IMR-90 (cell line): ENCODE measurements around the gene DBNL. TPM values are rescaled to one million over a fixed set of nuclear protein-coding genes. Genes with fewer than 3 reads are reported as not detected.

ENCODE experiments used
- ATAC-seq: fragments of 200-7000 bp; cut with Tn5 transposase; 2 replicates; pipeline ENCODE4 v1.9.1; 2020; ENCODE audit warnings: low read depth, mild to moderate bottlenecking, moderate library complexity
- BruUV-seq: library from RNA; stranded (reverse); fragments of 400-500 nt; replicated peaks from 2 replicates; lab custom pipeline; 2021; lab: Mats Ljungman, UMichigan
- CTCF ChIA-PET: fragments of 300-600 bp; formaldehyde crosslinking; extraction: SDS; loops from one replicate; lab custom pipeline; 2021; ENCODE audit warnings: antibody characterized with exemption; lab: Yijun Ruan, JAX
- POLR2A ChIA-PET: fragments of 300-600 bp; sonication (Branson Sonifier 250); formaldehyde crosslinking; loops from one replicate; lab custom pipeline; 2022; ENCODE audit warnings: antibody characterized with exemption; ENCODE audit not compliant: unreplicated experiment; lab: Charles Lee
- DNase-seq: peaks from one replicate; pipeline ENCODE4 v3.0.0; 2013
- H2AFZ ChIP-seq: replicated peaks from 2 replicates; pipeline ENCODE3; 2013; ENCODE audit warnings: low read length, mild to moderate bottlenecking; ENCODE audit not compliant: poor library complexity
- H2AK5ac ChIP-seq: 2 replicates; pipeline ENCODE4 v1.6.1; 2013; ENCODE audit warnings: low read depth, low read length, inconsistent platforms
- H2AK9ac ChIP-seq: replicated peaks from 2 replicates; pipeline ENCODE3; 2013; ENCODE audit warnings: mild to moderate bottlenecking, low read depth, low read length, moderate library complexity; ENCODE audit not compliant: poor library complexity
- H2BK120ac ChIP-seq: 2 replicates; pipeline ENCODE4 v1.6.1; 2013; ENCODE audit warnings: low read depth, low read length, inconsistent platforms
- H2BK15ac ChIP-seq: 3 replicates; pipeline ENCODE4 v1.6.1; 2013; ENCODE audit warnings: low read depth, low read length, inconsistent platforms
- H2BK20ac ChIP-seq: 2 replicates; pipeline ENCODE4 v1.6.1; 2013; ENCODE audit warnings: low read depth, mild to moderate bottlenecking, inconsistent platforms, low read length, moderate library complexity
- H2BK5ac ChIP-seq: 2 replicates; pipeline ENCODE4 v1.6.1; 2013; ENCODE audit warnings: mild to moderate bottlenecking, low read depth, low read length, inconsistent platforms; ENCODE audit not compliant: poor library complexity, severe bottlenecking
- H3K14ac ChIP-seq: replicated peaks from 2 replicates; pipeline ENCODE4 v1.6.1; 2013; ENCODE audit warnings: low read depth, low read length, inconsistent platforms
- H3K18ac ChIP-seq: 2 replicates; pipeline ENCODE4 v1.6.1; 2013; ENCODE audit warnings: low read depth, low read length, control low read depth
- H3K23ac ChIP-seq: 2 replicates; pipeline ENCODE4 v1.6.1; 2013; ENCODE audit warnings: low read depth, low read length, inconsistent platforms
- H3K27ac ChIP-seq: 2 replicates; pipeline ENCODE4 v1.5.1; 2013; ENCODE audit warnings: mild to moderate bottlenecking, control low read depth, low read length; ENCODE audit not compliant: insufficient read depth
- H3K27me3 ChIP-seq: 2 replicates; pipeline ENCODE4 v1.6.1; 2013; ENCODE audit warnings: low read length; ENCODE audit not compliant: control insufficient read depth, insufficient read depth
- H3K36me3 ChIP-seq: 2 replicates; pipeline ENCODE4 v1.6.1; 2013; ENCODE audit warnings: low read length, mixed read lengths; ENCODE audit not compliant: control insufficient read depth, insufficient read depth
- H3K4ac ChIP-seq: 2 replicates; pipeline ENCODE4 v1.6.1; 2013; ENCODE audit warnings: low read depth, low read length, inconsistent platforms
- H3K4me1 ChIP-seq: 2 replicates; pipeline ENCODE4 v1.6.1; 2013; ENCODE audit warnings: low read length, mixed read lengths; ENCODE audit not compliant: control insufficient read depth, insufficient read depth
- H3K4me2 ChIP-seq: 2 replicates; pipeline ENCODE4 v1.6.1; 2013; ENCODE audit warnings: low read depth, mild to moderate bottlenecking, control low read depth, low read length, moderate library complexity
- H3K4me3 ChIP-seq: 2 replicates; pipeline ENCODE4 v1.5.1; 2013; ENCODE audit warnings: low read depth, mild to moderate bottlenecking, control low read depth, low read length, moderate library complexity; ENCODE audit not compliant: insufficient read depth
- H3K56ac ChIP-seq: 2 replicates; pipeline ENCODE4 v1.6.1; 2013; ENCODE audit warnings: low read length, inconsistent platforms; ENCODE audit not compliant: insufficient read depth; ENCODE audit errors: extremely low read depth
- H3K79me1 ChIP-seq, 2 experiments: 2 replicates each; pipeline ENCODE4 v1.6.1; 2013; ENCODE audit warnings: low read length in 2 of 2, inconsistent platforms in 1 of 2, low read depth in 1 of 2
- H3K9ac ChIP-seq: 2 replicates; pipeline ENCODE4 v1.6.1; 2013; ENCODE audit warnings: low read depth, low read length, control low read depth
- H3K9me1 ChIP-seq: 2 replicates; pipeline ENCODE4 v1.6.1; 2013; ENCODE audit warnings: low read length, inconsistent platforms; ENCODE audit not compliant: insufficient read depth
- H3K9me3 ChIP-seq: 2 replicates; pipeline ENCODE4 v1.6.1; 2013; ENCODE audit warnings: low read length; ENCODE audit not compliant: control insufficient read depth, insufficient read depth
- H4K20me1 ChIP-seq: 2 replicates; pipeline ENCODE4 v1.6.1; 2013; ENCODE audit warnings: low read length, inconsistent platforms; ENCODE audit not compliant: insufficient read depth
- H4K5ac ChIP-seq: 2 replicates; pipeline ENCODE4 v1.6.1; 2013; ENCODE audit warnings: mild to moderate bottlenecking, low read depth, low read length, control low read depth
- H4K8ac ChIP-seq, 2 experiments: 2 replicates each; pipeline ENCODE4 v1.6.1; 2013; ENCODE audit warnings: low read depth in 2 of 2, low read length in 2 of 2, control low read depth in 1 of 2, inconsistent platforms in 1 of 2
- H4K91ac ChIP-seq: 2 replicates; pipeline ENCODE4 v1.6.1; 2013; ENCODE audit warnings: low read depth, low read length, inconsistent platforms; ENCODE audit not compliant: insufficient read depth
- CHD1 ChIP-seq: IDR thresholded peaks from 2 replicates; pipeline ENCODE4 v1.6.1; 2012; ENCODE audit warnings: low read depth, low read length, improper control_type of control experiment
- MAFK ChIP-seq: IDR thresholded peaks from 2 replicates; pipeline ENCODE4 v1.6.1; 2012; ENCODE audit warnings: low read depth, low read length, improper control_type of control experiment
- NFE2L2 ChIP-seq: fragments of 150-350 bp; IDR thresholded peaks from 2 replicates; pipeline ENCODE4 v1.6.1; 2016; ENCODE audit warnings: low read depth, mild to moderate bottlenecking, low read length
- RCOR1 ChIP-seq: IDR thresholded peaks from 2 replicates; pipeline ENCODE4 v1.6.1; 2012; ENCODE audit warnings: mild to moderate bottlenecking, low read length, improper control_type of control experiment; ENCODE audit not compliant: insufficient replicate concordance
- SMC3 ChIP-seq: fragments of 150-350 bp; IDR thresholded peaks from 2 replicates; pipeline ENCODE4 v1.6.1; 2016; ENCODE audit warnings: low read depth, mild to moderate bottlenecking, antibody characterized with exemption, low read length, moderate library complexity
- WGBS, 2 experiments: methylation state at CpG; one replicate each; pipeline versions ENCODE4 v1.1.5 to v1.1.7; 2013; ENCODE audit warnings: missing lambda C conversion rate in 2 of 2; ENCODE audit not compliant: insufficient read length in 1 of 2; ENCODE audit errors: extremely low coverage in 2 of 2; 5-methylcytosine and 5-hydroxymethylcytosine counted together
- dilution Hi-C: fragments of 300-500 bp; cut with HindIII; formaldehyde crosslinking; loops from one replicate; pipeline ENCODE4 v1.14.3; 2018; ENCODE audit warnings: low sequenced_read_pairs; ENCODE audit not compliant: unreplicated experiment
- in situ Hi-C: fragments of 300-500 bp; cut with MboI; formaldehyde crosslinking; loops from 3 replicates; pipeline ENCODE4 v1.14.3; 2019; ENCODE audit warnings: low sequenced_read_pairs, inconsistent platforms, mixed read lengths
- intact Hi-C: fragments of 100-400 bp; cut with micrococcal nuclease; formaldehyde crosslinking; loops from 2 replicates; pipeline ENCODE4 v1.10.0; 2022
- polyA plus RNA-seq, 3 experiments: library from polyadenylated mRNA; depleted of rRNA; stranded (reverse); fragments of >200 nt; gene quantifications; 2 replicates each; pipeline ENCODE4 v1.2.3, GENCODE V29; 2012; ENCODE audit warnings: low replicate concordance in 1 of 3
- total RNA-seq: library from RNA; depleted of rRNA; stranded (reverse); fragments of >200 nt; gene quantifications from 2 replicates; pipeline ENCODE4 v1.2.3, GENCODE V29; 2012
- TF ChIP-seq, protein P1 (sequence below): fragments of 150-350 bp; IDR thresholded peaks from 2 replicates; pipeline ENCODE4 v1.6.1; 2017; ENCODE audit warnings: mild to moderate bottlenecking, antibody characterized with exemption, low read length, low read depth

DBNL gene
- total and polyA plus RNA-seq, 2 of the 4 experiments (the other 2 are of a cell fraction): 157 to 179 TPM

- in situ Hi-C loops (no loop called here), dilution Hi-C loops (no loop called here), intact Hi-C loops (no loop called here)
- TF ChIP-seq, protein P1, sequence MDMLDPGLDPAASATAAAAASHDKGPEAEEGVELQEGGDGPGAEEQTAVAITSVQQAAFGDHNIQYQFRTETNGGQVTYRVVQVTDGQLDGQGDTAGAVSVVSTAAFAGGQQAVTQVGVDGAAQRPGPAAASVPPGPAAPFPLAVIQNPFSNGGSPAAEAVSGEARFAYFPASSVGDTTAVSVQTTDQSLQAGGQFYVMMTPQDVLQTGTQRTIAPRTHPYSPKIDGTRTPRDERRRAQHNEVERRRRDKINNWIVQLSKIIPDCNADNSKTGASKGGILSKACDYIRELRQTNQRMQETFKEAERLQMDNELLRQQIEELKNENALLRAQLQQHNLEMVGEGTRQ: no peak
- TF ChIP-seq RCOR1: no peak
- TF ChIP-seq CHD1: no peak
- TF ChIP-seq MAFK: no peak
- TF ChIP-seq SMC3: no peak
- TF ChIP-seq NFE2L2: no peak
- ATAC-seq: no peak
- Histone ChIP-seq H4K8ac (no peak overlapping the region), H3K4ac (no peak overlapping the region), H2AFZ (no peak overlapping the region), H3K27ac (no peak overlapping the region), H3K9ac (no peak overlapping the region), H4K91ac (no peak overlapping the region), H3K79me1 (no peaks in the 10 kb centered on the region; a peak in 1 of 4 replicates), H3K14ac (no peak overlapping the region), H3K27me3 (no peaks in the 10 kb centered on the region), H3K9me3 (no peaks in the 10 kb centered on the region), H4K5ac (no peak overlapping the region), H2BK5ac (no peak overlapping the region), H4K20me1 (no peaks in the 10 kb centered on the region), H3K36me3 (no peaks in the 10 kb centered on the region; the same call in 1 of the 2 replicates), H2AK9ac (no peak overlapping the region), H3K9me1 (peaks cover 9% of the 10 kb centered on the region), H3K56ac (no peak overlapping the region), H3K4me3 (no peak overlapping the region), H3K4me1 (peaks cover 14% of the 10 kb centered on the region), H3K18ac (no peak overlapping the region), H2BK15ac (no peak overlapping the region), H3K23ac (no peak overlapping the region), H2AK5ac (no peak overlapping the region), H3K4me2 (no peak overlapping the region), H2BK120ac (no peak overlapping the region), H2BK20ac (no peak overlapping the region)
- ChIA-PET CTCF (no interaction called here), POLR2A (no interaction called here)
- no peak for DNase-seq
- 98% methylated on average over 6 of the region's 21 CpGs; no CpG with 5 or more reads in 1 of the 2 experiments for WGBS, 2 experiments
- no TSS peak for BruUV-seq
Observed at GRCh38 chr7:44107961-44108767, 63.7 kb downstream of the DBNL start.
